ENCODE results near the gene MRPL44. TPM values are rescaled to one million over a fixed set of nuclear protein-coding genes. Genes with fewer than 3 reads are reported as not detected.

Gene MRPL44
- total and polyA plus RNA-seq, 2 of the 13 experiments (the other 11 are each of a cell fraction or from before 2014, with no cell fraction given) = 38.4 to 78.0 TPM

- TF ChIP-seq ZNF713 (CRISPR knock-in tag; IDR thresholded peaks at IDR 0.05) (no peak), NFE2 (CRISPR knock-in tag; IDR thresholded peaks at IDR 0.05) (no peak), CENPT (CRISPR knock-in tag; IDR thresholded peaks at IDR 0.05; ENCODE audit: low read depth) (no peak), PHB2 (IDR thresholded peaks at IDR 0.05; ENCODE audit: partially characterized antibody) (no peak), ZNF343 (CRISPR knock-in tag; IDR thresholded peaks at IDR 0.05) (no peak; the same call in 1 of the 2 replicates), ZNF354B (CRISPR knock-in tag; IDR thresholded peaks at IDR 0.05) (no peak), ZNF207 (IDR thresholded peaks at IDR 0.05; ENCODE audit: borderline replicate concordance) (no peak), ZNF251 (CRISPR knock-in tag; IDR thresholded peaks at IDR 0.05) (no peak), ARID3A (IDR thresholded peaks at IDR 0.05; ENCODE audit: low read depth, low read length) (no peak; the same call in 1 of the 2 replicates), BORCS8-MEF2B (CRISPR knock-in tag; IDR thresholded peaks at IDR 0.05) (peak; percentile 63; the same call in 1 of the 2 replicates), MIXL1 (CRISPR knock-in tag; IDR thresholded peaks at IDR 0.05) (peak; percentile 68; the same call in 1 of the 2 replicates), MED1 (CRISPR knock-in tag; IDR thresholded peaks at IDR 0.05) (peak; percentile 91), NR2F6 (IDR thresholded peaks at IDR 0.05) (peak; percentile 98), NR2F6 (CRISPR knock-in tag; IDR thresholded peaks at IDR 0.05) (peak; percentile 98), ZNF746 (CRISPR knock-in tag; IDR thresholded peaks at IDR 0.05) (no peak; the same call in 1 of the 2 replicates), CSRNP1 (CRISPR knock-in tag; IDR thresholded peaks at IDR 0.05) (no peak), PRDM15 (CRISPR knock-in tag; IDR thresholded peaks at IDR 0.05) (no peak), NFIC (IDR thresholded peaks at IDR 0.05; ENCODE audit: low read length) (peak; percentile 79), SIN3B (IDR thresholded peaks at IDR 0.05; ENCODE audit: low read length) (no peak), CENPBD1 (CRISPR knock-in tag; IDR thresholded peaks at IDR 0.05; ENCODE audit: borderline replicate concordance, low read depth) (no peak), ZNF180 (CRISPR knock-in tag; IDR thresholded peaks at IDR 0.05; ENCODE audit: borderline replicate concordance, low read depth) (no peak), ZNF549 (CRISPR knock-in tag; IDR thresholded peaks at IDR 0.05) (no peak), KAT7 (CRISPR knock-in tag; IDR thresholded peaks at IDR 0.05; ENCODE audit: borderline replicate concordance) (no peak), FOXA3 (CRISPR knock-in tag; IDR thresholded peaks at IDR 0.05) (peak; percentile 98), GABPB1 (CRISPR knock-in tag; IDR thresholded peaks at IDR 0.05) (peak; percentile 38; the same call in 1 of the 2 replicates), JUNB (CRISPR knock-in tag; IDR thresholded peaks at IDR 0.05; ENCODE audit: borderline replicate concordance) (peak; percentile 66; the same call in 1 of the 2 replicates)
Measured at GRCh38 chr2:223908304-223908998, 48.8 kb upstream of the MRPL44 start (continued).

Data from HepG2 (cell line).